Bladder microvascular endothelial cell (primary cell): Measurements from ENCODE around the gene SPATA17. TPM values are rescaled to one million over a fixed set of nuclear protein-coding genes. Genes with fewer than 3 reads are reported as not detected.

ENCODE experiments used
- total RNA-seq: library from RNA; depleted of rRNA; stranded (reverse); fragments of >200 nt; gene quantifications from 2 replicates; pipeline ENCODE4 v1.2.3, GENCODE V29; 2014

Gene SPATA17
- 0.06 TPM in 1 of 2 replicates, not detected in the other for total RNA-seq

DNA sequence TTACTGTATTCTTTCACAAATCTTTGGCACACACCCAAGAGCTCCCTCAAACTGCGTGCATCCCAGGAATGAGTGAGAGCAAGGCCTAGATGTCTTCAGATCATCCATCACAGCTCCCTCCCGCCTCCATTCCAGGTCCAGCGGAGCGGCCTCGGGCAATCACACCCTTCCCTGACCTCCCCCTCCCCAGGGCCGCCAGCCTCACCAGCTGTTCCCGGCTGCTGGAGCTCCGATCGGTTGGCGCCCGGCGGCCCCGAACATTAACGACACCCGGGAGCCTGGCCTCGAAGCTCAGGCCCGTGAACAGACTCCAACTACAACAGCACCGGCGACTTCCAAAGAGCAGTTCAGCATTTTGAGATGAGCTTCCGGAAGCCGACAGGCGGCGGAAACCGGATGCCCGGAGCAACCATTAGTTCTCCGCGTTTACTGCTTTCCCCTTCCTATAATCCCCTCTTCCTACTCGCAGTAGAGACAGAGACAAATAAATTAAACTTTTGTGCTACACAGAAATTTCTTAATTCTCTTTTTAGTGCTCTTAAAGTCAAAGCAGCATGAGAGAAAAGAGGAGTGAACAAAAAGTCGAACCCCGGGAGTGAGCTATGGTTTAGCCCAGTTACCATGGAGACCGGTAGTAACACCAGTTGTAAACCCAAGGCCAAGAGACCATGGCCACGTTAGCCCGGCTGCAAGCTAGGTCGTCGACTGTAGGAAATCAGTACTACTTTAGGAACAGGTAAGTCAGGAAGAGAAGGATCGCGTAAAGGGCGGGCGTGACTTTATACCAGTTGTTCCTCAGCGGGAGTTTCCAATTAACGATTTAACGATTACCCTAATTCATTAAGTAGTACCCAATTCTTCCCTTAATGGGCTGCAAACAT lies at the start of gene SPATA17, which contains the start of gene GPATCH2:
SPATA17 (plus strand) TSS at position 634 of the 881 bp plus-strand sequence; CDS start at position 669, 35 bp downstream.
GPATCH2 (minus strand) TSS at position 380 of the 881 bp plus-strand sequence; CDS start at position 261, 119 bp downstream.

Other genes starting within 250 kb of the SPATA17 start
- gene GPATCH2, start 254 bp upstream of the SPATA17 start, total RNA-seq, result 8.7 and 21.6 TPM in 2 replicates